Stimulated activated CD4-positive, alpha-beta T cell treated with anti-CD3 and anti-CD28 coated beads, Interleukin-4, amount 100 ng/mL, for 4 hours (primary cell): Measurements from ENCODE around the gene SLC16A7.

Source experiments
- DNase-seq, 2 experiments: peaks; one replicate each; pipeline ENCODE4 v3.0.0-alpha.2; 2020

SLC16A7 gene

GRCh38 chr12:59624732-59625460 lies 29.1 kb downstream of the SLC16A7 start:
- no peak for DNase-seq

- DNase-seq = no peak
Observed at GRCh38 chr12:59626382-59626781, 30.6 kb downstream of the SLC16A7 start.

GRCh38 chr12:59627582-59627981 lies 31.8 kb downstream of the SLC16A7 start:
- DNase-seq = no peak

- no peak for DNase-seq
Observed at GRCh38 chr12:59629890-59630289, 34.1 kb downstream of the SLC16A7 start.

GRCh38 chr12:59632408-59632807 lies 36.6 kb downstream of the SLC16A7 start:
- no peak for DNase-seq

GRCh38 chr12:59634254-59634653 lies 38.4 kb downstream of the SLC16A7 start:
- DNase-seq = no peak

- no peak for DNase-seq
Observed at GRCh38 chr12:59636945-59637691, 41.3 kb downstream of the SLC16A7 start.

- no peak for DNase-seq
Observed at GRCh38 chr12:59637692-59638070, 41.9 kb downstream of the SLC16A7 start.

- DNase-seq = no peak
Observed at GRCh38 chr12:59643550-59643949, 47.7 kb downstream of the SLC16A7 start.

- DNase-seq = no peak
Observed at GRCh38 chr12:59645242-59645641, 49.4 kb downstream of the SLC16A7 start.

- no peak for DNase-seq
Observed at GRCh38 chr12:59646636-59647035, 50.8 kb downstream of the SLC16A7 start.

- no peak for DNase-seq
Observed at GRCh38 chr12:59649203-59649602, 53.4 kb downstream of the SLC16A7 start.

GRCh38 chr12:59650588-59651228 lies 54.9 kb downstream of the SLC16A7 start:
- no peak for DNase-seq

GRCh38 chr12:59651229-59651920 lies 55.5 kb downstream of the SLC16A7 start:
- DNase-seq = no peak

- DNase-seq = no peak
Observed at GRCh38 chr12:59652130-59652529, 56.3 kb downstream of the SLC16A7 start.

GRCh38 chr12:59654061-59654460 lies 58.2 kb downstream of the SLC16A7 start:
- DNase-seq = no peak

GRCh38 chr12:59657266-59657665 lies 61.4 kb downstream of the SLC16A7 start:
- no peak for DNase-seq

GRCh38 chr12:59657711-59658110 lies 61.9 kb downstream of the SLC16A7 start:
- no peak for DNase-seq

GRCh38 chr12:59660148-59660547 lies 64.3 kb downstream of the SLC16A7 start:
- DNase-seq = no peak

- DNase-seq = no peak
Observed at GRCh38 chr12:59660921-59661597, 65.2 kb downstream of the SLC16A7 start.

- DNase-seq = no peak
Observed at GRCh38 chr12:59664495-59664894, 68.7 kb downstream of the SLC16A7 start.

GRCh38 chr12:59665701-59666100 lies 69.9 kb downstream of the SLC16A7 start:
- no peak for DNase-seq

- no peak for DNase-seq
Observed at GRCh38 chr12:59668674-59669073, 72.8 kb downstream of the SLC16A7 start.
